GM19023 (cell line): ENCODE results near the gene GRK7.

Experiments used
- ATAC-seq: cut with Tn5 transposase; IDR thresholded peaks from one replicate; pipeline ENCODE4 v1.9.1; 2021; ENCODE audit warnings: mild to moderate bottlenecking, moderate library complexity; ENCODE audit not compliant: unreplicated experiment

Gene GRK7, protein sequence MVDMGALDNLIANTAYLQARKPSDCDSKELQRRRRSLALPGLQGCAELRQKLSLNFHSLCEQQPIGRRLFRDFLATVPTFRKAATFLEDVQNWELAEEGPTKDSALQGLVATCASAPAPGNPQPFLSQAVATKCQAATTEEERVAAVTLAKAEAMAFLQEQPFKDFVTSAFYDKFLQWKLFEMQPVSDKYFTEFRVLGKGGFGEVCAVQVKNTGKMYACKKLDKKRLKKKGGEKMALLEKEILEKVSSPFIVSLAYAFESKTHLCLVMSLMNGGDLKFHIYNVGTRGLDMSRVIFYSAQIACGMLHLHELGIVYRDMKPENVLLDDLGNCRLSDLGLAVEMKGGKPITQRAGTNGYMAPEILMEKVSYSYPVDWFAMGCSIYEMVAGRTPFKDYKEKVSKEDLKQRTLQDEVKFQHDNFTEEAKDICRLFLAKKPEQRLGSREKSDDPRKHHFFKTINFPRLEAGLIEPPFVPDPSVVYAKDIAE (N-terminal part only)

DNA sequence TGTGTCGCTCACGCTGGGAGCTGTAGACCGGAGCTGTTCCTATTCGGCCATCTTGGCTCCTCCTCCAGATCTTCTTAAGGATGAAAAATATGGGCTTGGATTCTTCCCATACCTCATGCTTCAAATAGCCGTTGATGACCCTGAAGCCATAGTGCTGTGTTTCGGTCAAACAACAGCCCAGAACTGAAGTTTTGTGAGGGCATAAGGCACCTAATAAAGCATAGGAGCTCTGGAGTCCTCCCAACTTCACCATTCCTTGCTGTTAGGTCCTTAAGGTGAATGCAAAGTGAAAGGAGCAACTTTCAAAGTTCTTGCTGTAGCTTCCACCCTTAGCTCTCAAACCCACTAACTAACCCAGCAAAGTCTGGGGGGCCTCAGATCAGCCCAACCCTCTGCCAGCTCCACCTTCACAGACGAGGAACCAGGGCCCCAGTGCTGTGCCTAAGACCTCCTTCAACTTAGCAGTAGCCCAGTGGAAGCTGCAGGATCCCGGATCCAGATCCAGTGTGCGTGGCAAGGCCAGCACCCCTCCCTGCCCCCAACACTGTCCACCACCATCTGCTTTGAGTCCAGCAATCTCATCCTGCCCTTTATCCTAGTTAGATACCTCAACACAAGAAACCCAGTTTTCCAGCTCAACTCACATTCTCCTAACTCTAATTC, at the start of gene GRK7:
GRK7 (plus strand) TSS at position 321 of the 663 bp plus-strand sequence. CDS start 14,877 bp downstream, outside the sequence.
- ATAC-seq = no peak

DNA sequence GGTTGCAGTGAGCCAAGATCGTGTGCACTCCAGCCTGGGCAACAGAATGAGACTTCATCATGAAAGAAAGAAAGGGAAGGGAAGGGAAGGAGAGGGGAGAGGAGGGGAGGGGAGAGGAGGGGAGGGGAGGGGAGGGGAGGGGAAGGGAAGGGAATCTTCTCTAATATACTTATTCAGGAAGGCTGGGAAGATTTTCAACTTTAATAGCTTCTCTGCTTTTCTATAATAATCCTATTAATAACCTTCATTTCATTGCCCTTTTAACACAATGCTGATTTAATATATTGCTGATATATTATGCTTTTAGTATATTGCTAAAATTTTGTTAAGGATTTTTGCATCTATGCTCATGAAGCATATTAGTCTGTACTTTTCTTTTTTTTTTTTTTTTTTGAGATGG, 48.5 kb upstream of the GRK7 start:
- no peak for ATAC-seq

DNA sequence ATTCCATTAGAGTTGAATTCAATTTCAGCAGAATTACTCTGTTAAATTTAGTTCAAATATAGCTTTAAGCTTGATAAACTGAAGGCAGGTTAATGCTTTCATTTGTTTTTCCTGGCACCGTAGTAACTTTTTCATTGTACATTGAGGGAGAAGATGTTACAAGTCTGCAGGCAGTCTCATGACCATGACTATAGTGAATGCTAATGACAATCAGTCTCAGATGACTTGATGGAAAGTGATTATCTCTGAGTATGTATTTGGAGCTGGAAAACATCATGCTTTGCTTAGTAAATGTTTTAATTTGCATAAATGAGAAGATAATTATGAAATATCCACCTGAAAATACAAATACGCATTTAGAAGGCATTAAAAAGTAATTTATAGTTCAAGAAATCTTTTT, 41.1 kb upstream of the GRK7 start:
- ATAC-seq = no peak

DNA sequence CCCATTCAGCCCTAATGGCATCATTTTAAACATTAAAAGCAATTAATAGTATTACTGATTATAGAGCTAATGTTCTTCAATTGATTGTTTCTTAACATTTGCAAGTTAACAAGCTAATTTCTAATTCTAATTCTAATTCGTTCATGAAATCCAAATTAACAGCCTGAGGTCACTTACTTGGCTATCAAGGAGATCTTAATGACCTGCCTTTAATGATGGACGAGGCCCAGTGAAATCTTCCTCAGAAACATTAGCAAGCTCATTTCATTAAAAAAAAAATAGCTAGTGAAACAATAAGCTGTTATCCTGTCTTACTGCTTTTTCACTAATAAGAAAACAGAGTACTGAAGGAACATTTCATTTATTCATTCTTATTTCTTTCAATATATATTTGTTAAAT, 40.6 kb upstream of the GRK7 start:
- no peak for ATAC-seq

DNA sequence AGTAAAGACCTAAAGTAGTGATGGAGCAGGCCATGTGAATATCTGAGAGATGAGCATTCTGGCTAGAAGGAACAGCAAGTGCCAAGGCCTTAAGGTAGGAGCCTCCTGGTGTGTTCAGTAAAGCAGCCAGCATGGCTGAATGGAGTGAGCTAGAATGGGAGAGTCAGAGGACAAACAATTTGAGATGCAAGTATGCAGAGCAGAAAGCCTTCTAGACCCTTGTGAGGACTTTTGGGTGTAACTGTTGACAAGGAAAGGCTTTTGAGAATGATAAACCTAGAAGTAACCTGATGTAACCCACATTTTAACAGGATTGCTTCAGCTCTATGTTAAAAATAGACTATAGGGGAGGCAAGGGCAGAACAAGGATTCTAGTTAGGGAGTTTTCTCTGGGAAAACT, 40.0 kb upstream of the GRK7 start:
- no peak for ATAC-seq

DNA sequence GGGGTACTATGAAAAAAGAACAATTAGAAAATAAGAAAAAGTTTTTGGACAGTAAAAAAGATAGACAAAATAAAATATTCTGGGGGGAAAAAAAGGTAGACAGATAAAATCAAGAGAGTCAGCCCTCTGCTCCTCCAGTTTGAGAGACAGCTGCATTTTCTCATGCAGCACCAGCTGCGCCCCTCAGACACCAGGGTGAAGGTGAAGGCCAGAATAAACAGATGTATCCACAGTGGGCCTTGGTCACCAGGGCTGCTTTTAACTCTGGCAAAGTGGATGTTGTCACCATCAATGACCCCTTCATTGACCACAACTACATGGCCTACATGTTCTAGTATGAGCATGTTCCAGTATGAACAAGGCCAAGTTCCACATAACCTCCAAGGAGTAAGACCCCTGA, 39.0 kb upstream of the GRK7 start:
- no peak for ATAC-seq

DNA sequence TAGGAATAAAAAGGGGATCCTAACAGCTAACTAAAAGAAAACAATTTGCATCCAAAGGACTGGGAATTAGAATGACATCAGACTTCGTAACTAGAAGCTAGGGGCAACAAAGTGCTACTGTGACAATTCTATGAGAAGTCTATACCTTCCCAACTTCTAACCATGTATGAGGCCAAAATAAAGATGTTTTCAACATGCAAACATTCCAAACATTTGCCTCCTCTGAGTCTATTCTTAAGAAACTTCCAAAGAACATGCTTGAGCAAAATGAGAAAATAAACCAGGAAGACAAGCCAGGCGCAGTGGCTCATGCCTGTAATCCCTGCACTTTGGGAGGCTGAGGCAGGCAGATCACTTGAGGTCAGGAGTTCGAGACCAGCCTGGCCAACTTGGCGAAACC, 38.2 kb upstream of the GRK7 start:
- ATAC-seq = no peak

DNA sequence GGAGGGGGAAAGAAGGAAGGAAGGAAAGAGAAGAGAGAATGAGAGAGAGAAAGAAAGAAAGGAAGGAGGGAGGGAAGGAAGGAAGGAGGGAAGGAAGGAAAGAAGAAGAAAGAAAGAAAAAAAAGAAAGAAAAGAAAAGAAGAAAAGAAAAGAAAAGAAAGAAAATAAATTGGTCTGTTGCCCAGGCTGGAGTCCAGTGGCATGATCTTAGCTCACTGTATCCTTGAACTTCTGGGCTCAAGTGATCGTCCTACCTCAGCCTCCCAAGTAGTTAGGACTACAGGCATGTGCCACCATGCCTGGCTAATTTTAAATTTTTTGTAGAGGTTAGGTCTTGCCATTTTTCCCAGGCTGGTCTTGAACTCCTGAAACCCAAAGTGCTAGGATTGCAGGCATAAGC, 36.7 kb upstream of the GRK7 start:
- ATAC-seq = no peak

DNA sequence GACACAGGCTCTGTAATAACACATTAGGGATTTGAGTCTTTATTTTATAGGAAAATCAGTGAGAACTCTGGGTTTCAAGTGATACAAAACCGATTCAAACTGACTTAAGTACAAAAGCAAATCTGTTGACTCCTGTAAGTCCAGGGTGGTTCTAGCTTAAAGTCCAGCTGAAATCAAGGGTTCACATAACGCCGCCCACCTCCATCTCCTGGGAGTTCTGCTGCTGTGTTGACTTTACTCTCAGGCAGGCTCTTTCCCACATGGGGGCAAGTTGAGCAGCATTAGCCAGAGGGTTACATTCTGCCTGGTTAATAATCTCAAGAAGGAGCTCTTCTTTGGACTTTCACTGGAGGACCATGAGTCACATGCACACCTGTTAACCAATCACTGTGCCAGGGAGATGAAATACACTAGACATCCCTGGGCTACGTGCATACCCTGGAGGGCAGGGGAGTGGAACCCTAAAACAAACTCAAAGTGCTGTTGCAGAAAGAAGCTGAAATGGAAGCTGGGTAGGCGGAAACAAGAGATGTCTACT, 34.8 kb upstream of the GRK7 start:
- no peak for ATAC-seq

DNA sequence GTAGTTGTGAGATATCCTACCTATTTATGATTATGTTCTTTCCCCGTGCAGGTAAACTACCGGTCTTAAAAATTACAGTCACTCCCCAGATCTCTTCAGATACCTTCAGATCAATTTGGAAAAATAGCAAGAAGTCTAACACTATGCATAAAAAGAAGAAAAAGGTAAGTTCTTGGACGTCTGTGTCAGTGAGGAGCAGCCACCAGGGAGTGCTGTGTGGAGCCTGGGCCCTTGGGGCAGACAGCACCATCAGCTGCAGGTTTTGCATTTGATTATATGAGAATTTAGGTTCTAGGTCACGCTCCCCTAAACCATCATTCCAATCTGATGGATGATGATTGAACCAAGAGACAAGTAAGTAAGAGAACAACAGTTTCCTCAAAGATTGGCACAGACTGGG, 34.0 kb upstream of the GRK7 start:
- ATAC-seq = no peak

DNA sequence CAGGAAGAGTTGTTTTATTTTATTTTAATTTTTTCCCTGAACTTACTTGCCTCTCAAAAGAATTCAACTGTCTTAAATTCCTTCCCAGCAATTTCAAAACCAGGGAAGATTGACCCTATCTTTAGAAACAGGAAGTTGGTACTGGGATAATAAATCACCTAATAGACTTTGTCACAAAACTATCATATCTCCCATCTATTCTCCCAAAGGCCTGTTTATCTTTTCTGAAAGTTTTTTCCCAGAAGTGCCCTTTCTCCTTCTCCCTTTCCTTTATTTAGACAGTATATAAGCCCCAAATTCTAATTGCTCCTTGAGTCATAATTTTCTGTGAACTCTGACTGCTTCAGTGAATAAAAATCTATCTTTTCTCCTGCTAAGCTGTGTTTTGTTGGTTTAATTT, 28.0 kb upstream of the GRK7 start:
- ATAC-seq = no peak

DNA sequence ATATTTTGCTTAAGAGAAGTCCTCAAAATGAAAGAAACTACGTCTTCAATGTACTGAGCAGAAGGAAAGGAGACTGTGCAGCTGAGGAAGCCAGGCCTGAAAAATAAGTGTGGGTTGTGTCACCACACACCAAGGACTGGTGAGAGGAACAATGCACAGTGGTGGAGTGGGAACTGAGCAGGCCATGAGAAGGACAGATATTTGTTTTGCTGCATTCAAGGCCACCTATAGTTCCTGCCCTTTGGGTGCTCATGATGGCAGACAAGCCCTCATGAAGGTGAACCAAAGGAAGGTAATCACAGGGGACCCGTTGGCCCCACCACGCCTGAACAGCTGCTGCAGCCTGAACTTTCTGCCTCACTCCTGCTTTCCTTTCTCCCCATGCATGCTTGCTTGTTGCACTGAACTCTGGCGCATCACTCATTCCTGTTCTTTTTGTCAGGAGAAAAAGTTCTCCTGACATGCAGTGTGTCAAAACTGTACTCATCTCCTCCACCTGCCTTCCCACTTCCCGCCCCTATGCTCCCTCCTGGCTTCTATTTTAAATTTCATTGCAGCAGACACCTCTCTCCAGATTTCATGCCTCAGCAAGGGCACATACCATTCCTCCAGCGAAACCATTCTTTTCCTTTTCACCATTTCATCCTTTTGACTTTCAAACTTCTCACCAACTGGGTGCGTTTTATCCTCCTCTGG, 27.3 kb upstream of the GRK7 start:
- no peak for ATAC-seq

DNA sequence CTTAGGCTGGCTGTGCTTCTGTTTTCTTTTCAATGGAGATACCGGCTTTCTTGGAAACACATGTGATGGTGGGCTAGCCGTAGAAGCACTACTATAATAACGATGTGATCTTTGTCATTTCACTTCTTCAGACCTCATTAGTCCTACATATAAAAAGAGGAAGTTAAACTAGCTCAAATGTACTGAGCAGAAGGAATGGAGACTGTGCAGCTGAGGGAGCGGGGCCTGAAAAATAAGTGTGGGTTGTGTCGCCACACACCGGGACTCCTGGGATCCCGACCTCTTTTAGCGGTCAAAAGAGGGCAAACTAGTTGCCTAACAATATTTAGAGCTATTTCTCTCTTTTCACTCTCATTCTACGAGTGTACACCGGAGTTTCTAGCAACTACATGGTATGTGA, 26.1 kb upstream of the GRK7 start:
- ATAC-seq = no peak

DNA sequence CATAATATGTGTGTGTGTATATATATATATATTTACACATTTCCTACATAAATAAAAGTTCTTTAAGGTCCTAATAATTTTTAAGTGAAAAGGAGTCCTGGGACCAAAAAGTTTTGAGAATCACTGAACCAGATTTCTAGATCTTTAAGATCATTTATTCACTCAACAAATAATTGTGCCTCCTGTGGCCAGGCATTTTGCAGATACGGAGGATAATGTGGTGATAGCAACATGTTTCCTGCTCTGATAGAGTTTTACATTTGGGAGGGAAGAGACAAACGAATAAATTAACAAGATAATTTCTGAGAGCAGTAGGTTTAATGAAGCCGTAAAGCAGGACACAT, 25.6 kb upstream of the GRK7 start:
- no peak for ATAC-seq

DNA sequence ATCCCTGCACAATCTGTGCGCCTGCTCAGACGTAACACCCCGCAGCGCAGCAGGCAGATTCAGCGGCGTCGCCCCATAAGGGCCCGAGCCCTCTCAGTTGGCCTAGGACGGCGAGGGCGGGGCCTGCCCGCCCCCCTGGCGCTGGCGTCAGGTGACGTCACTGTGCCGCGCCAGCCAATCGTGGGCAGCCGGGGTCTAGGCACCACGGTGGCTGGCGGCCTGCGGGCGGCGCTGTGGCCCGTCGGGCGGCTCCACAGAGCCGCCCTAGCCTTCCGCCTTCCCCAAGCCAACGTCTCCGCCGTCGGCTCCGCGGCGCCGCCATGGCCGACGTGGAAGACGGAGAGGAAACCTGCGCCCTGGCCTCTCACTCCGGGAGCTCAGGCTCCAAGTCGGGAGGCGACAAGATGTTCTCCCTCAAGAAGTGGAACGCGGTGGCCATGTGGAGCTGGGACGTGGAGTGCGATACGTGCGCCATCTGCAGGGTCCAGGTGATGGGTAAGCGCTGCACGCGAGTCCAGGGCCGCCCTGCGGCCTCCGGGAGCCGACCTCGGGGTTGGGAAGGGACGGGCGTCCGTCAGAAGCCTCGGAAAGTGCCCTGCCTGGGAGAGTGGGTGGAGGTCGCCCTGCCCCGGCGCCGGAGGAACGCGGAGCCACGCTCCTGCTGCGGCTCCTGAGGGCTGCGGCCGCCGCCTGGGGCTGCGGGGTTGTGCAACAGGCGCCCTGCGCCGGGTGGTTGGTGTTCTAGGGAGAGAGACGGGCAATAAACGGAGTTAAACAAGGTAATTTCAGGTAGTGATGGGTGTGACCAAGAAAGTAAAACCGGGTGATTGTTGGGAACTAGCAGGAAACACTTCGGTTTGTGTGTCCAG, 25.0 kb upstream of the GRK7 start, which contains the start of gene RNF7:
RNF7 (plus strand) TSS at position 277 of the 869 bp plus-strand sequence; CDS start at position 321, 44 bp downstream.
- ATAC-seq = peak; percentile 94

DNA sequence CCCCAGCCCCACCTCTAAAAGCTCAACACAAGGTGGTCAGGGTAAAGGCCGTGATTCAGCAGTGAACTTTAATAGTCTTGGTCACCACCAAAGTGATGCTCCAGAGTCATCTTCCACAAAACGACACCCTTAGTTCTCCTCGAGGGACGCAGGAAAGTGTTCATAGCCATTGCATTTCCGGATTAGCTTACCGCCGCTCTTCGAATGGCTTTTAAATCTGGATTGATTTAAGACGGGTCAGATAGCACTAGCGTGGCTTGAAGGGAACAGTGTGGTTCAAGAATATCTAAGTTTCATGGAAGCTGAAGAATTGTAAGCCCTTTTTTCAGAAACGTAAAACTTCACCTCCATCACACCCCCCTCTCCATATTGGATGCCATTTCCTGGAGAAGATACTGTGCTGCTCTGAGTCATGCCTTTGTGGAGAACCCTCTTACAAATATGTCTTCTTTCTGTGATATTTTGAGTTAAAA, 24.3 kb upstream of the GRK7 start:
- no peak for ATAC-seq

DNA sequence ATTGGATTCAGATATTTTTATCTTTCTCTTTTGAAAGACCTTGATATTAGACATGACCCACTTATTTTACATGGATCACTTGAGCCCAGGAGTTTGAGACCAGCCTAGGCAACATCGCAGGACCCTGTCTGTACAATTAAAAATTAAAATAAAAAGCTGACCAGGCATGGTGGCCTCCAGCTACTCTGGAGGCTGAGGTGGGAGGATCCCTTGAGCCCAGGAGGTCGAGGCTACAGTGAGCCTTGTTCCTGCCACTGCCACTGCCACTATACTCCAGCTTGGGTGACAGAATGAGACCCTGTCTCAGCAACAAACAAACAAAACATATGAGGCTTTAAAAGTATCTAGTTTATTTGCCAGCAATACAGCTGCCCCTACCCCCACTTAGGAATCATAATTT, 23.5 kb upstream of the GRK7 start:
- no peak for ATAC-seq

DNA sequence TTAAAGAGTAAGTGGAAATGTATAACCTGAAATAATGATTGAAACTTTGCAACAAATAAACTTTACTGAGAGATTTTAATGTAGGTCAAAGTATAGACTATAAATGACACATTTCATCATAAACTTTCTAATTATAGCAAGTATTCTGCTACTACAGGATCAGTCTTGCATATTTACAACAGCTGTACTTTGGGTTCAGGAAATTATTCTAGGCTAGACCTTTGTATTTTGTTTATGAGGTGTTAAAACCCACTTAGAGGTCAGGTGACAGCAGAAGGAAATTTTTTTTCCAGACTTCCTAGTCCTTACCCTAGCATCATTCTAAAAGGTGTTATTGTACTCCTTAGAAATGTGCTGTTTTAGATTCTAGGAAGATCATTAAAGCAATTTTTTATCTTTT, 22.9 kb upstream of the GRK7 start:
- ATAC-seq = no peak

DNA sequence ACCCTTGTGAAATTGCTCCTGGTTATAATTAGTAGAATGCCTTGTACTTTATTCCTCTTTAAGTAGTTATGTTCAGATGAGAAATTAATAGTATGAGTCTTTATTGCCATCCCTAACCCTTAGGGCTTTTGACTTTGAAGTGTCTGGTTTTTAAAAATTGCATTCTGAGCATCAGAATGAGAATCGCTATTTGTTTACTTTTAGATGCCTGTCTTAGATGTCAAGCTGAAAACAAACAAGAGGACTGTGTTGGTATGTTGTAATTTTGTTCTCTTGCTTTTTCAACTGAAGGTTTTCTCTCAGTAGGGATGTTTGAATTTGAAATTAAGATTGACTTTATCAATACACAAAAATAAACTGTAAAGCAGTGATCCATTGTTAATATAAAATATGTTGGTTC, 19.9 kb upstream of the GRK7 start:
- no peak for ATAC-seq

DNA sequence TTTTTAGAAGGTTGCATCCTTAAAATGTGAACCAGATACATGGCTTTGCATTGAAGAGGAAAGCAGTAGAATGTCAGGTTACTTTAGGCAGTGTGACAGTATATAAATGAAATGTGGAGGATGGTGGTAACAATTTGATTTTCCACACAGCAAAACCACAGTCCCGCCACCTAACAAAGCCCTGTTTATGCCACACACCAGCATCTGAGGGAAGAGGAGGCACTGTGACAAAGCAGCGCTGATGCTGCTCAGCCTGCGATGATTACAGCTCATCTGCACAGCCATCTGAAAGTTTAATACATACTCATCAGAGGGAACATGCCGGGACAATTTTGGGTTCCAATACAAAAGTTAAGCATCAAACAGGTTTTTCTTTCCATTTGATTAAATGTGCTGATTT, 16.2 kb upstream of the GRK7 start:
- ATAC-seq = no peak
